Adrenal gland (tissue), 5 donors: ENCODE results near the gene DRICH1.

ENCODE experiments used
- CTCF ChIP-seq, 6 experiments: fragments of 450-650 bp in 4 of 6; fragments of 200-600 bp in 2 of 6; sonication (generic) in 1 of 6; IDR thresholded peaks; 1 replicate in 5 of 6; 2 replicates in 1 of 6; pipeline versions ENCODE4 v1.5.1 to v1.8.0; 2016 to 2021; ENCODE audit warnings: antibody characterized with exemption in 6 of 6, mild to moderate bottlenecking in 2 of 6, moderate library complexity in 1 of 6
- POLR2A ChIP-seq, 2 donors: fragments of 450-650 bp; IDR thresholded peaks; one replicate each; pipeline ENCODE4 v1.6.1; 2017; ENCODE audit warnings: antibody characterized with exemption in 2 of 2, mild to moderate bottlenecking in 2 of 2, moderate library complexity in 1 of 2
- donor health status: DM: no; HTN: no; CAD: no.

- no peak for TF ChIP-seq POLR2A (IDR thresholded peaks at IDR 0.05)
- TF ChIP-seq CTCF (IDR thresholded peaks at IDR 0.05), result no peak
Measured at GRCh38 chr22:23583153-23583552, 49.0 kb downstream of the DRICH1 start.
